Activated CD4-positive, alpha-beta memory T cell treated with anti-CD3 and anti-CD28 coated beads for 36 hours (primary cell): ENCODE data around the gene PTGIS. TPM values are rescaled to one million over a fixed set of nuclear protein-coding genes. Genes with fewer than 3 reads are reported as not detected.

Experiments
- CTCF ChIA-PET: fragments of 350-600 bp; sonication (Branson Sonifier 250); formaldehyde crosslinking; loops from one replicate; lab custom pipeline; 2021; ENCODE audit warnings: antibody characterized with exemption, inconsistent platforms; lab: Charles Lee
- POLR2A ChIA-PET: fragments of 350-600 bp; sonication (Branson Sonifier 250); formaldehyde crosslinking; loops from one replicate; lab custom pipeline; 2021; ENCODE audit warnings: antibody characterized with exemption; lab: Charles Lee
- DNase-seq: peaks from one replicate; pipeline ENCODE4 v3.0.0-alpha.2; 2020
- H3K27ac Mint-ChIP-seq: one replicate; pipeline ENCODE4 v1.8.0; 2021; ENCODE audit warnings: mixed read lengths
- H3K27me3 Mint-ChIP-seq: one replicate; pipeline ENCODE4 v1.8.0; 2021; ENCODE audit warnings: mixed read lengths
- H3K36me3 Mint-ChIP-seq: one replicate; pipeline ENCODE4 v1.8.0; 2021; ENCODE audit warnings: mixed read lengths
- H3K4me1 Mint-ChIP-seq: one replicate; pipeline ENCODE4 v1.8.0; 2021; ENCODE audit warnings: low read depth, mixed read lengths
- H3K4me3 Mint-ChIP-seq: one replicate; pipeline ENCODE4 v1.8.0; 2021; ENCODE audit warnings: mild to moderate bottlenecking, mixed read lengths
- H3K9me3 Mint-ChIP-seq: one replicate; pipeline ENCODE4 v1.8.0; 2021; ENCODE audit warnings: mixed read lengths
- intact Hi-C: fragments of 100-400 bp; cut with micrococcal nuclease; formaldehyde crosslinking; loops from one replicate; pipeline ENCODE4 v1.15.1; 2023
- total RNA-seq, 2 experiments: library from RNA; stranded (reverse); gene quantifications; one replicate each; pipeline ENCODE4 v1.2.3, GENCODE V29; 2021

The PTGIS gene
- total RNA-seq, 2 experiments from 2014 or later = 1.8 TPM

DNA sequence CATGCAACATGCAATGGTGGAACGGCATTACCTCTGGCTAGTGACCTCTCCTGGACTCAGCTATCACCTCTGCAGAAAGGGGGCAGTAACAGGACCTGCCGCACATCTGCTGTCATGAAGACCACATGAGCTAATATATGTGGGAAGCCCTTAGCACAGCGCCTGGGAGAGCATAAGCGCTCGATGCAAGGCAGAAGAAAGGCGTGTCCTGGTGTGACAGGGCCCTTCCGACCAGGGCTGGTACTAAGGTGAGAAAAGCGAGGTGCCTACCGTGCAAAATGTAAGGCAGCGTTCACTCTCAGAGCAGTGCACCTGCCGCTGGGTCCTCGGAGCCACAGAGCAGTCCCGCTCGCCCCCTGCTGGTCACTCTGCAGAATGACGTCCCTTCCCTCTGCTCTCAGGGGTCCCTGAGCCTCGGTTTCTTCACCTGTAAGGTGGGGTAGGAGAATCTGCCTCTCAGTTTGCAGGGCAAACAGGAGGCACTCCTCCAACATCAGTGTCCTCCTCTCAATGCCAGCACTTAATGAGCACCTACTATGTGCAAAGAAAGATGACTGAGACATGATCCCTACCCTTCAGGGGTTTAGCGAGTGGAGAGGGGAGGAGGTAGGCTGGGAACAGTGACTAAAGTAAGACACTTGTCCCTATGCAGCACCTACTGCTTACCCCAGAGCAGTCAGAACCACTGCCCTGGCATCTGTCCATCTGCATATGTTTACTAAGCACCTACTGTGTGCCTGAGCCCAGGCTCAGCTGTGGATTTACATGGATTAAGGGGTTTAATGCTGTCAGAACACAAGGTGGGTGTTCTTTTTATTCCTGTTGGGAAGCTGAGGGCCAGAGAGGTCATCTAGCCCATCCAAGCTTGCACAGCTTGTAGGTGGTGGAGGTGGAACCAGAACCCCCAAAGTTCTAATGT lies 41.1 kb upstream of the PTGIS start:
- peaks cover 8% of the 10 kb centered on the region for H3K27me3 Mint-ChIP-seq
- POLR2A ChIA-PET = interaction anchor here (1.0 to 1.6 kb wide), 4 partner anchors 13 to 68 kb away, joined by 3 to 18 read pairs (median 6); no protein-coding TSS in a partner anchor
- intact Hi-C loops = loop anchor here (1.0 to 5.0 kb wide), 4 partner anchors 13 to 276 kb away; partner anchors contain the start of gene B4GALT5
- peak; percentile 85 for DNase-seq
- CTCF ChIA-PET = interaction anchor here (0.6 to 21.5 kb wide), 43 partner anchors 8 to 508 kb away, joined by 3 to 764 read pairs (median 4); partner anchors contain the start of genes RNF114 and SPATA2
- H3K4me3 Mint-ChIP-seq = no peak overlapping the region
- H3K36me3 Mint-ChIP-seq = peaks cover 5% of the 10 kb centered on the region
- no peaks in the 10 kb centered on the region for H3K9me3 Mint-ChIP-seq
- peaks cover 24% of the 10 kb centered on the region for H3K4me1 Mint-ChIP-seq
- peak overlapping the region; percentile 21 for H3K27ac Mint-ChIP-seq

DNA sequence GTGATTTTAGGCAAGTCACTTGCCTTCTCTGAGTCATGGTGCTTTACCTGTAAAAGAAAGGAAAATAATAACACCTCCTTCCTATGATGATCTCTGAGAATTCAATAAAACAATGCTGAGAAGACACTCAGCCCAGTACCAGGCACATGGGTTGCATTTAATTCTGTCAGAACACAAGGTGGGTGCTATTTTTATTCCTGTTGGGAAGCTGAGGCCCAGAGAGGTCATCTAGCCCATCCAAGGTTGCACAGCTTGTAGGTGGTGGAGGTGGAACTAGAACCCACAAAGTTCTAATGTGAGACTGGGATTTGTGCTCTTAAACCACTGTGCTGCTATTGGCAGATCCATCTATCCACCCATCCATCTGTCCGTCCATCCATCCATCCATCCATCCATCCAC lies 39.6 kb upstream of the PTGIS start:
- intact Hi-C loops = loop anchor here (5.0 kb wide), 1 partner anchor 105 kb away; the partner anchor contains the start of gene B4GALT5
- POLR2A ChIA-PET = interaction anchor here (1.0 to 1.6 kb wide), 3 partner anchors 13 to 67 kb away, joined by 3 to 18 read pairs (median 4); no protein-coding TSS in a partner anchor
- DNase-seq = no peak
- Mint-ChIP-seq H3K36me3 (peaks cover 11% of the 10 kb centered on the region), H3K27ac (peak overlapping the region; percentile 28), H3K4me1 (peaks cover 24% of the 10 kb centered on the region), H3K4me3 (no peak overlapping the region), H3K9me3 (no peaks in the 10 kb centered on the region), H3K27me3 (peaks cover 8% of the 10 kb centered on the region)
- CTCF ChIA-PET = interaction anchor here (1.0 to 21.5 kb wide), 14 partner anchors 12 to 329 kb away, joined by 3 to 764 read pairs (median 8); partner anchors contain the start of gene RNF114

DNA sequence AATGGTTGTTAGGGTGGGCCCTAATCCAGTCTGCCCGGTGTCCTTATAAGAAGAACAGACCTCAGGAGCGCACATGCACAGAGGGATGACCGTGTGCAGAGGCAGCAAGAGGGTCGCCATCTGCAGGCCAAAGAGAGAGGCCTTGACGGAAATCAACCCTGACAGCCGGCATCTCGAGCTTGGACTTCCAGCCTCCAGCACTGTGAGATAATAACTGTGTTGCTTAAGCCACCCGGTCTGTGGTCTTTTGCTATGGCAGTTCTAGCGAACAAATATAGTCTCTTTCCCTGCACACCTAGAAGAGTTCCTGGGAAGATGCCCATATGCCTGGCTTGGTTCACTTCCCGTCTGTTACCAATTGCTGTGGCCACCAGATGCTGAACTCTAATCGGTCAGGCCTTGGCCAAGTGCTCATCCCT lies 35.3 kb upstream of the PTGIS start:
- Mint-ChIP-seq H3K27me3 (peaks cover 2% of the 10 kb centered on the region), H3K9me3 (peaks cover under 1% of the 10 kb centered on the region), H3K4me3 (no peak overlapping the region), H3K36me3 (peaks cover 30% of the 10 kb centered on the region), H3K4me1 (peaks cover 20% of the 10 kb centered on the region), H3K27ac (no peak overlapping the region)
- POLR2A ChIA-PET = interaction anchor here (0.6 kb wide), 1 partner anchor 67 kb away, joined by 3 read pairs; no protein-coding TSS in a partner anchor
- peak; percentile 35 for DNase-seq
- intact Hi-C loops = no loop called here
- CTCF ChIA-PET = interaction anchor here (1.1 to 21.5 kb wide), 4 partner anchors 12 to 219 kb away, joined by 3 to 764 read pairs (median 4); no protein-coding TSS in a partner anchor

DNA sequence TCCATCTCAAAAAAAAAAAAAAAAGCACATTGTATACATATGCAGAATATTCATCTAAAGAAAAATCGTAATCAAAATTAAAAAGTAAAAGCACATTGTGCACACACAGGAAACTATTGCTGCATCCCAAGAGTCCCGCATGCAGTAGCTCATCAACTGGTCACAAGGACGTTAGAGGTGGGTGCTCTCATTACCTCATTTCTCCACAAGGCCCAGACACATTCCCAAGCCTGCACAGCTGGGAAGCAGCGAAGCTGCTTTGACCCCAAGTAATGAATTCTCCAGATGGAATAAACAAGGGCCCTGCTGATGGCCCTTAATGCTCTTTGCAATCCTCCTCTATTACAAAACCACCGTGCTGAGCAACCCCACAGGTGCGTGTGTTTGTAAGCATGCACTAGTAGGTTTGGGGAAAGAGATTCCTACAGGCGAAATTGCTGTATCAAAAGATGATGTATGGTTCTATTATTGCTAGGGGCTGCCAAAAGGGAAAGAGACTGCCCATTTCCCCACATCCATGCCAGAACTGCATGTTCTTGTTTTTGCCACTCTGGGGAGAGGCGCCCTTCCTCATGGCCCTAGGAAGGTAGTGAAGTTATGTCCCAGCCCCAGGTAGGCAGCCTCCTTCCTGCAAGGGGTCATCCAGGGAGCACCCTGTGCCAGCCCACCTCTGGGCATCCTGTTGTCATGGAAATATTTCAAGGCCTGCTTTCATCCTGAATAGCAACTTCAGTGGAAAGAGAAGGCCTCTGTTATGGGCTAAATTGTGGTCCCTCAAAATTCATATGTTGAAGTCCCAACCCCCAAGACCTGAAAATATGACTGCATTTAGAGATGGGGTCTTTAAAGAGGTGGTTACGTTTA lies 34.6 kb upstream of the PTGIS start:
- ChIA-PET POLR2A (interaction anchor here (0.7 kb wide), 1 partner anchor 60 kb away, joined by 3 read pairs; no protein-coding TSS in a partner anchor), CTCF (interaction anchor here (0.5 to 21.5 kb wide), 5 partner anchors 8 to 345 kb away, joined by 3 to 764 read pairs (median 3); no protein-coding TSS in a partner anchor)
- Mint-ChIP-seq H3K9me3 (peaks cover 3% of the 10 kb centered on the region), H3K36me3 (peaks cover 32% of the 10 kb centered on the region), H3K27me3 (no peaks in the 10 kb centered on the region), H3K4me1 (peaks cover 17% of the 10 kb centered on the region), H3K4me3 (no peak overlapping the region), H3K27ac (no peak overlapping the region)
- no peak for DNase-seq
- intact Hi-C loops = no loop called here

DNA sequence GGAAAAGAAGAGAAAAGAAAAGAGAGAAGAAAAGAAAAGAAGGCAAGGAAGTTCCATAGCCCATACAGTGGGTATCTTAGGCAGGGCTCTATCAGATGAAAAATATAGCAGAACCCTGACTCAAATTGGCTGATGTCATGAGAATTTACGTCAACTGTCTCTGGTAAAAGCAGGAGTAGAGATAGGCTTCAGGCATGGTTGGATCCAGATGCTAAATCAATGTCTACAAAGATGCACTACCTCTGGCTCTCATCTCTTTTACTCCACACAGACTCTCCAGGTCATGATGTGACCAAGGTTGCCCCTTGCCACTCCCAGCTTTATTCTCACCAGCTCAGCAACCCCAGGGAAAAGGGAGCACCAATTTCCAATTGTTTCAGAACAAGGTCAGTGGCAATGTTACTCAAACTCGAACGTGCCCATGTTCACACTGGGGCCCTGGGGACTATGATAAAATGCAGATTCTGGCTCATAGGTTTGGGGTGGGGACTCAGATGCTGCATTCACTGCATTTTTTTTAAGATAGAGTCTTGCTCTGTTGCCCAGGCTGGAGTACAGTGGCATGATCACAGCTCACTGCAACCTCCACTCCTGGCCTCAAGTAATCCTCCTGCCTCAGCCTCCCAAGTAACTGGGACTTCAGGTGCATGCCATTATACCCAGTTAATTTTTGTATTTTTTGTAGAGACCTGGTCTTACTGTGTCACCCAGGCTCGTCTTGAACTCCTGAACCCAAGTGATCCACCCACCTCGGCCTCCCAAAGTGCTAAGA lies 33.4 kb upstream of the PTGIS start:
- Mint-ChIP-seq H3K4me1 (peaks cover 23% of the 10 kb centered on the region), H3K27ac (no peak overlapping the region)

DNA sequence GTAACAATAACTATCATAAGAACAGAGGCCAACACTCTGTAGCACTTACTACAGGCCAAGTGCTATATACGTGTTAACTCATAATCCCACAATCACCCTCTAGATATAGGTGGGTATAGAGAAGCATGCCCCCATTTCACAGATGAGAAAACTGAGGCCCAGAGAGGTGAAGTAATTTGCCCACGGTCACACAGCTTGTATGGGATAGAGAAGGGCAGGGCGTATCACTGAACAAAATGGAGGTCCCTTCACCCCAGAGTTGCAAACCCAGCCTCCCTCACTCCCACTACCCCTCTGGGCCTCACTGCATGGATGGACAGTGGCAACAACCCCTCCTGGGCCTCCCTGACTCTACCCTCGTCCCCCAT lies 31.8 kb upstream of the PTGIS start:
- Mint-ChIP-seq H3K4me1 (peaks cover 39% of the 10 kb centered on the region), H3K4me3 (no peak overlapping the region), H3K36me3 (peaks cover 51% of the 10 kb centered on the region), H3K27me3 (no peaks in the 10 kb centered on the region), H3K9me3 (peaks cover 3% of the 10 kb centered on the region), H3K27ac (peak overlapping the region; percentile 33)
- CTCF ChIA-PET = interaction anchor here (1.6 to 21.5 kb wide), 2 partner anchors 10 to 56 kb away, joined by 6 to 764 read pairs; no protein-coding TSS in a partner anchor
- intact Hi-C loops = loop anchor here (10.0 kb wide), 1 partner anchor 835 kb away; no protein-coding TSS in a partner anchor
- POLR2A ChIA-PET = interaction anchor here (0.6 kb wide), 1 partner anchor 8 kb away, joined by 3 read pairs; no protein-coding TSS in a partner anchor
- DNase-seq = no peak

More for the DNA sequence above, 33.4 kb upstream of the PTGIS start:
- H3K9me3 Mint-ChIP-seq = peaks cover 3% of the 10 kb centered on the region
- H3K36me3 Mint-ChIP-seq = peaks cover 40% of the 10 kb centered on the region
- intact Hi-C loops = no loop called here
- H3K4me3 Mint-ChIP-seq = no peak overlapping the region
- DNase-seq = no peak
- ChIA-PET CTCF (interaction anchor here (1.2 to 21.5 kb wide), 4 partner anchors 9 to 267 kb away, joined by 3 to 764 read pairs (median 4); no protein-coding TSS in a partner anchor), POLR2A (no interaction called here)
- H3K27me3 Mint-ChIP-seq = no peaks in the 10 kb centered on the region

DNA sequence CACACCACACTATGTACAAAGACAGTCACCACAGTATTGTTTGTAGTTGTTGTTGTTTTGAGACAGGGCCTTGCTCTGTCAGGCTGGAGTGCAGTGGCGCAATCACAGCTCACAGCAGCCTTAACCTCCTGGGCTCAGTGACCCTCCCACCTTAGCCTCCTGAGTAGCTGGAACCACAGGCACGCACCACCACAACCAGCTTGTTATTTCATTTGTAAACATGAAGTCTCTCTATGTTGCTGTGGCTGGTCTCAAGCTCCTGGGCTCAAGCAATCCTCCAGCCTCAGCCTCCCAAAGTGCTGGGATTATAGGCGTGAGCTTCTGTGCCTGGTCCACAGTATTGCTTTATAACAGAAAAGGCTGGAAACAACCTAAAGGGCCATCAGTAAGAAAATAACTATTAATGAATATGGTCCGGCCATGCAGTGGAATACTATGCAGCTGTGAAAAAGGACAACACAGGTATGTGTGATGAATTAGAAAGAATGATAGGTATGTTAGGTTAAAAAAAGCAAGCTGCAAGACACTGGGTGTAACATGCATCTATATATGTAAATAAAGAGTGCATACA lies 30.0 kb upstream of the PTGIS start:
- intact Hi-C loops = loop anchor here (10.0 kb wide), 1 partner anchor 833 kb away; no protein-coding TSS in a partner anchor
- Mint-ChIP-seq H3K27ac (peak overlapping the region; percentile 91), H3K4me1 (peaks cover 56% of the 10 kb centered on the region), H3K36me3 (peaks cover 53% of the 10 kb centered on the region), H3K9me3 (peaks cover 3% of the 10 kb centered on the region), H3K27me3 (no peaks in the 10 kb centered on the region), H3K4me3 (peak overlapping the region; percentile 25)
- ChIA-PET CTCF (interaction anchor here (1.1 to 21.5 kb wide), 4 partner anchors 11 to 248 kb away, joined by 4 to 764 read pairs (median 57); no protein-coding TSS in a partner anchor), POLR2A (interaction anchor here (5.0 kb wide), 1 partner anchor 55 kb away, joined by 42 read pairs; no protein-coding TSS in a partner anchor)
- DNase-seq = no peak

DNA sequence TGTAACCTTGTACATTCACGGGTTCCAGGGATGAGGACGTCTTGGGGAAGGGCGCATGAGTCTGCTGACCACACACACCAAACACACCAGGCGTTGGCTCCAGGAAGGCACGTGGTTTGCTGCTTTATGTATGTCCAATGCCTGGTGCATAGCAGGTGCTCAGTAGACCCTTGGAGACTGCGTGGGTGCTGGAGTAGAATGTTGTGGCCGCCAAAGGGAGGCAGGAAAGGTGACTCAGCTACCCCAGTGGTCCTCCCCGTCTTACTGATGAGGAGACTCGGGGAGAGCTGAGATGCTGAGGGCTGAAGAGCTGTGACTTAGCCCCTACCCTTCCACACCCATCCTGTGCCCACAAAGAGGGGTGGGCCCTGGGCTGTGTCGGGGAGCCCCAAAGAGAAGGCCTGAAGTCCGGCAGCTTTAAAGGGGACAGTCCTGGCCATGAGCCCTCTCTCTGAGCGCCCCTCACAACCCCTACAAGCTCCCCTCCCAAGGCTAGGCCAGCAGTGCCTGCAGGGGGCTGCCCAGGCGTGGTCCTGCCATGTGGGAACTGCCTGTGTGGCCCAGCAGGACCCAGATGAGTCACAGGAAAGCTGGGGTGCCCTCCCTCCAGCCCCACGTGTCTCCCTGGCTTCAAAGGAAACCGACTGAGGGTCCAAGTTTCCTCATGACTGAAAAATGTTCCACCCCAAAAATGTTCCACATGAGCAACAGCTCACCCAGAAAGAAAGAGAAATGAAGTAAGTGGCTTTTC lies 28.0 kb upstream of the PTGIS start:
- CTCF ChIA-PET = interaction anchor here (0.7 to 21.5 kb wide), 7 partner anchors 9 to 262 kb away, joined by 3 to 764 read pairs (median 4); no protein-coding TSS in a partner anchor
- peak; percentile 92 for DNase-seq
- Mint-ChIP-seq H3K9me3 (peaks cover 3% of the 10 kb centered on the region), H3K27ac (peak overlapping the region; percentile 100), H3K36me3 (peaks cover 48% of the 10 kb centered on the region), H3K4me3 (peak overlapping the region; percentile 95), H3K27me3 (no peaks in the 10 kb centered on the region), H3K4me1 (peaks cover 73% of the 10 kb centered on the region)
- intact Hi-C loops = loop anchor here (1.0 to 10.0 kb wide), 6 partner anchors 12 to 831 kb away; partner anchors contain the start of genes SLC9A8 and UBE2V1
- POLR2A ChIA-PET = interaction anchor here (0.8 to 5.0 kb wide), 22 partner anchors 8 to 914 kb away, joined by 3 to 42 read pairs (median 4); partner anchors contain the start of genes CSE1L, PTPN1 and ZNFX1

DNA sequence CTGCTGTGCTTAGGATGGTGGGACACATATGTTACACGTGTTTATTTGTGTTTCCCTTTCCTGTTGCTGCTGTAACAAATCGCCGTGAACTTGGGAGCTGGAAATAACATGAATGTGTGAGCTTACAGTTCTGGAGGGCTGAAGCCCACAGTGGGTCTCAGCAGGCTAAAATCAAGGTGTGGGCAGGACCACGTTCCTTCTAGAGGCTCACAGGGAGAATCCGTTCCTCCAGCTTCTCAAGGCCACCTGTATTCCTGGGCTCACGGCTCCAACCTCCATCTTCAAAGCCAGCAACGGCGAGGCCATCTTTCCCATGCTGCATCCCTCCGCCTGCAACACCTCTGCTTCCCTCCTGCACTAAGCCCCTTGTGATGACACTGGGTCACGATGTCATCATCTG lies 27.4 kb upstream of the PTGIS start:
- no peak for DNase-seq
- intact Hi-C loops = loop anchor here (2.0 to 10.0 kb wide), 4 partner anchors 217 to 831 kb away; partner anchors contain the start of genes SLC9A8 and UBE2V1
- Mint-ChIP-seq H3K27me3 (no peaks in the 10 kb centered on the region), H3K27ac (peak overlapping the region; percentile 100), H3K4me3 (peak overlapping the region; percentile 95), H3K36me3 (peaks cover 45% of the 10 kb centered on the region), H3K9me3 (peaks cover 3% of the 10 kb centered on the region), H3K4me1 (peaks cover 75% of the 10 kb centered on the region)
- ChIA-PET CTCF (interaction anchor here (0.7 to 21.5 kb wide), 5 partner anchors 8 to 261 kb away, joined by 3 to 764 read pairs (median 31); no protein-coding TSS in a partner anchor), POLR2A (interaction anchor here (0.8 to 5.0 kb wide), 22 partner anchors 10 to 915 kb away, joined by 3 to 42 read pairs (median 4); partner anchors contain the start of genes CSE1L, PTPN1 and ZNFX1)
